ENCODE results near the gene TCAP. TPM values are rescaled to one million over a fixed set of nuclear protein-coding genes. Genes with fewer than 3 reads are reported as not detected.

Gene TCAP
- total and polyA plus RNA-seq, 10 of the 15 experiments (the other 5 are each of a cell fraction or from before 2014, with no cell fraction given) = 0.17 to 1.0 (median 0.36) TPM; not detected in 3

GRCh38 chr17:39673335-39674081 is 8.4 kb downstream of the TCAP start:
- ChIA-PET CTCF (interaction anchor here (1.3 to 9.1 kb wide), 6 partner anchors 19 to 57 kb away, joined by 3 to 114 read pairs (median 38); partner anchors contain the start of gene MIEN1), RAD21 (ENCODE audit: unreplicated experiment) (interaction anchor here (1.2 to 1.7 kb wide), 2 partner anchors 50 to 52 kb away, joined by 3 read pairs; no protein-coding TSS in a partner anchor), POLR2A (interaction anchor here (0.5 kb wide), 1 partner anchor 257 kb away, joined by 5 read pairs; no protein-coding TSS in a partner anchor), SMC1A (ENCODE audit: uncharacterized antibody, unreplicated experiment) (interaction anchor here (1.3 kb wide), 1 partner anchor 57 kb away, joined by 3 read pairs; the partner anchor contains the start of gene MIEN1)
- Histone ChIP-seq H3K27ac (ENCODE audit: control insufficient read depth, insufficient read depth) (no peak overlapping the region), H3K4me3 (no peak overlapping the region), H3K9me3 (replicated peaks; ENCODE audit: control insufficient read depth, insufficient read depth, low read length) (no peaks in the 10 kb centered on the region), H4K20me1 (ENCODE audit: control insufficient read depth, insufficient read depth) (no peaks in the 10 kb centered on the region), H3K36me3 (ENCODE audit: control insufficient read depth in 2 of 2, insufficient read depth in 2 of 2, low read length in 1 of 2) (no peaks in the 10 kb centered on the region), H3K4me2 (ENCODE audit: control insufficient read depth, insufficient read depth) (no peak overlapping the region), H3K79me2 (ENCODE audit: control insufficient read depth, insufficient read depth, low read length) (no peaks in the 10 kb centered on the region), H3K9ac (ENCODE audit: control insufficient read depth, insufficient read depth, low read length) (no peak overlapping the region), H3K4me1 (ENCODE audit: control insufficient read depth, insufficient read depth, low read length) (peaks cover 24% of the 10 kb centered on the region), H3K27me3 (replicated peaks in 1 of 2; ENCODE audit: control insufficient read depth in 2 of 2, insufficient read depth in 2 of 2, low read length in 1 of 2) (peaks cover 0 to 2% of the 10 kb centered on the region in 2 experiments; a peak in 2 of 4 replicates), H2AFZ (ENCODE audit: control insufficient read depth, low read depth, low read length) (no peak overlapping the region)
- in situ Hi-C loops (cut with MboI) (no loop called here), intact Hi-C loops (cut with micrococcal nuclease; ENCODE audit: unreplicated experiment) (no loop called here)
- no TSS peak for BruUV-seq (replicated peaks)
- no peak for ATAC-seq
- FAIRE-seq = no peak
- no peak for TF ChIP-seq SRF (IDR thresholded peaks at IDR 0.05; ENCODE audit: low read depth in 2 of 2, low read length in 2 of 2)
- no peak for TF ChIP-seq ZNF207 (IDR thresholded peaks at IDR 0.05; ENCODE audit: borderline replicate concordance)
- TF ChIP-seq CREM (IDR thresholded peaks at IDR 0.05; ENCODE audit: low read depth) = no peak
- TF ChIP-seq YY1 (IDR thresholded peaks at IDR 0.05; ENCODE audit: low read depth, low read length) = no peak
- no peak for TF ChIP-seq SMARCA5 (IDR thresholded peaks at IDR 0.05)
- no peak for TF ChIP-seq ZNF24 (IDR thresholded peaks at IDR 0.05)
- no peak for TF ChIP-seq IKZF2 (IDR thresholded peaks at IDR 0.05)
- TF ChIP-seq CTCF (IDR thresholded peaks at IDR 0.05 in 2 of 3, conservative IDR thresholded peaks at IDR 0.05 in 1 of 3; ENCODE audit: control insufficient read depth in 2 of 3, extremely low read depth in 1 of 3, insufficient read depth in 1 of 3, low read depth in 3 of 3, low read length in 3 of 3) = no peak
- TF ChIP-seq ZBTB11 (CRISPR knock-in tag; IDR thresholded peaks at IDR 0.05) = no peak
- no peak for TF ChIP-seq RELB (IDR thresholded peaks at IDR 0.05; ENCODE audit: low read depth)
- TF ChIP-seq ASH2L (IDR thresholded peaks at IDR 0.05; ENCODE audit: borderline replicate concordance, low read depth) = no peak
- no peak for TF ChIP-seq NFIC (IDR thresholded peaks at IDR 0.05; ENCODE audit: low read depth, low read length)
- DNase-seq (ENCODE audit: low read depth, low spot score) = no peak
- 59% methylated on average over 13 of the region's 13 CpGs for WGBS (ENCODE audit: insufficient coverage, insufficient replicate concordance, low lambda C conversion rate, missing lambda C conversion rate)
